ENCODE results near the gene CELF2.

The CELF2 gene

DNA sequence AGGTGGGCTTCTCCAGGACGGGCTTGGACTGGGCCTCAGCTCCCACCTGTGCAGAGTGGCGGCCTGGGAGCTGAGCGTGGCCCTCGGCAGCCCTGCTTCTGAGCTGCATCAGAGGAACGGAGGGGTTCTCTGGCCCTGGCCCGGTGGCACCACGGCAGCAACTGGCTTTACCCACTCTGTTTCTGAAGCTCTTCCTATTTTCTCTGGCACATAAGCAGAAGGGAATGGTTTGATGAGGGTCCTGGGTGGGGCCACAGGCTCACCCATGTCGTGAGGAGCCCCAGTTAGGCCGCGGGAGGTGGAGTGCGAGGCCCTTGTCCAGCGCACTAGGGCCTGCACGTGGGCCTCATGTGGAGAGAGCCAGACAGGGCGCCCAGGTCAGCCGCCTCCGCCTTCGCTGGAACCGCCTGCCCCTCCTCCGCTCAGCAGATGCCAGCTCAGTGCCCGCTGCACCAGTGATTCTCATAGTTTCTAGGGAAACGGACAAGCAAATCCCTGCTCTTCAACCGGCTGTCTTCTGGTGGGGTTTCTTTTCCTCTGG, 284.0 kb downstream of the CELF2 start:
- DNase-seq (ENCODE audit: low read depth) = no peak

DNA sequence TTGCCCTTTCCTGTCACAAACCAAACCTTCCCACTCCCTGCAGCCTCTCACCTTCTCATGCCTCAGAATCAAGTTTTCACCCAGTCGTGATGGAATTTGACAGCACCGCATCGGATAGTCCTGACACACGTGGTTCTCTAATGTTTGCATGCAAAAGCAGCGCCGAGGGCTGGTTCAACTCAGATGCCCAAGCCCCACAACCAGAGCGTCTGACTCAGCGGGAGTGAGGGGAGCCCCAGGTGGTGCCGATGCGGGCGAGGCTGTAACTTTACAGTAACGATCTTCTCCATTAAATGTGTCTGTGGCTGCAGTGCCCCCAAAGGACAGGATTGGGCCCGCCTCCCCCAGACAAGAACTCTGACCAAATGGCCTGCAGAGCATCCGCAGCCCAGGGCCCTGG, 284.5 kb downstream of the CELF2 start:
- no peak for DNase-seq (ENCODE audit: low read depth)

DNA sequence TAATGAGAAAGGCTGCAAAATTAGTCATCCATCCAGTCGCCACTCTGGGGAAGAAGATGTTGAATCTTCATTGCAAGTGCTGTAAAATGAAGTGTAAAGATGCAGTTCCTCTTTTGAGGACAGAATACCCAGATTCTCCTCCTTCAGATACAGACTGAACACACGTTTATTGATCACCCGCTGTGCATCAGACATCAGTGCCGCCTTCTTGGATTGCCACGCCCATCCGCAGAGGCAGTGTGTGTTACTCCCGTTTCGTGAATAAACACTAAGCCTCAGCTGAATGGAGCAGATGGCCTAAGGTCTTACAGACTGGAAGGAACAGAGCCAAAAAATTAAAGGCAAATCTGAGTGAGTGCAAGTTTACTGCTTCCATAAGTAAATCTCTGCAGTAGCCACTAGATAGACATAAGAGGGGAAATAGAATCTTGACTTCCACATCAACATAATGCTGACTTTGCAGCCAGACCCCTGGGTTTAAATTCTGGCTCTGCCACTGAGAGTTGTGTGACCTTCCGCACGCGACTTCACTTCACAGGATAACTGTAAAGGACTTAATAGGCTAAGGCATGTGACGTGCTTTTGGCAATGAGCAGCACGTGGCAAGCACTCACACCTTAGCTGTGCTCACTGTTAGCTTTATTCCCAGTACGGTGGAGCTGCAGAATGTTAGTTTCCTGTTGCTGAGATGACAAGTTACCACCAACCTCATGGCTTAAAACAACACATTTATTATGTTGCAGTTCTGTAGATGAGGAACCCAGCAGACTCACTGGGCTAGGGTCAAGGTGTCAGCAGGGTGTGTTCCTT, 285.9 kb downstream of the CELF2 start:
- DNase-seq (ENCODE audit: low read depth) = no peak

DNA sequence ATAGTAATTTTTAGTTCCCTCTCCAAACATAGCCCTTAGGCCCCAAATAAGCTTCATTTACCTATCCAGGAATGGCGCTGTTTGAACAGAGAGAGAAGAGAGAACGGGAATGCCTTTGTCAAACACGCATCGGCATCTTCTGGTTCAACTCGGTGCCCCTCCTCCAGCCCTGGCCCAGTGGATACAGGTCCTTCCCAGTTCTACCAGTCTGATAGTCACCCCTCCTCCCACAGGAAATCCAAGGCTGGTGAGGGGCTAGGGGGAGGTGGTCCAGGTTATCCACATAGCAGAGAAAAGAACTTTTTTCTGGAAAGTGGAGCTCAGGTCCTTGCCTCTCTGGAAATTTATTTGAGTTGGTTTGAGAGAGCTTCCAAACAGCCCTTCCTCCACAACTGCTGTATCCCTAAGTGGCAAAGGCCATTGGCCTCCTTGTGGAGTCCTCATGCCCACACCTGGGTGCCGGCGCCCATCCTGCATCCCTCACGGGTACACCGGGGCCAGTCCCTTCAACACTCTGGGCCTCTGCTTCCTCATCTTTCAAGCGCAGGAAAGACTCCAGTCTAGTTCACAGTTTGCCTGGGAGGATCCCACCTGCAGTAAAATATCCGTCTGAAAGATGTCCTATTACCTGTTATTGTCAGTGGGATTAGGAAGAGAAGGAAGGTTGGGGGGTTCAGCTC, 287.4 kb downstream of the CELF2 start:
- no peak for DNase-seq (ENCODE audit: low read depth)

DNA sequence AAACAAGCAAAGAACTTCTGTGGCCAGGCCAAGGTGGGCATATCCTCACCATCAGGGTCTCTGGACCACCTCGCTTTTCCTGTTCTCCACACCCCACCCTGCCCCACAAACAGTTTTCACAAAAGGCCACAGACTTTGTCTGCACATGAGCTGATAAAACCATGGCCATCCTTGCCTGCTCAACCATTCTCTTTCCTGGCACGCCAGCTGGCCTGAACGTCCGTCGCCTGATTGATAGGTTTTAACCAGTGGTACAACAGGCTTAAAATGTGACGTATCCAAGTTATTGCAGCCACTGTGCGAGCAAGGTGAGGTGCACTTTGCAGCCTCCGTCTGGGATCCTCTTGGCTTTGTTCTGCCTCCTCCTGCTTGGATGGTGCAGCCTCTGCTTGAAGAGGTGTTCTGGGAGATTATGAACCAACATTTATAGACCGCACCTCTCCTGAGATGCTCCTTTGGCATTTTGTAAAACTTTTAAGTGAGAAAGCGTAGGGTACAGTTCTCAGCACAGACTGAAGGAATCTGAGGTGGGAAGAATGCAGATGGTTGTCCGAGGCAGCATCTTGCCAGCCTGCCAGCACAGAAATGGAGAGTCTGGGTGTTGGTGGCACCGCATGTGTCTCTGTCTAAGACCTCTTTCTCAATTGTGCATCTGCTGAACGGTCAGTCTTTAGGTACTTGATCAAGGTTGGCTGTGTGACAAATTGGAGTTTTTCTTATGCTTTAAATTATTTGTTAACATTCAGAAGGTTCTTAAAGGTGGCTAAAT, 288.3 kb downstream of the CELF2 start:
- DNase-seq (ENCODE audit: low read depth) = no peak

DNA sequence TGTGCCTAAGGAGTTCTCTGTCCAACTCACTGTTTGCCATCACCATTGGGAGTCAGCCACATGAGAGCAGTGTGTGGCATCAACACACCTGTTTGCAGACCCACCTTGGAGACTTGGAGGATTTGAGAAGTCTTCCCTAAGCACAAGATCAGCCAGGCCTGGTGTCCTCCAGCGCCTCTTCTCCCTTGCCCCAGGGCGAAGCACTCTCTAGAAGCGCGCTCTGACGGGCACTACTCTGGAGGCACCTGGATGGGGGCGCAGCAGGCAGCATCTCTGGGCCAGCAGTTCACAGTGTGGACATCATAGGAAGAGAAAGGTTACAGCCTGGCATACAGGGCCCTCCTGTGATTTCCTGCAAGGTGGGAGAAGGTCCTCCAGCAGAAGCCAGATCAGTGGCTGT, 289.3 kb downstream of the CELF2 start:
- no peak for DNase-seq (ENCODE audit: low read depth)

DNA sequence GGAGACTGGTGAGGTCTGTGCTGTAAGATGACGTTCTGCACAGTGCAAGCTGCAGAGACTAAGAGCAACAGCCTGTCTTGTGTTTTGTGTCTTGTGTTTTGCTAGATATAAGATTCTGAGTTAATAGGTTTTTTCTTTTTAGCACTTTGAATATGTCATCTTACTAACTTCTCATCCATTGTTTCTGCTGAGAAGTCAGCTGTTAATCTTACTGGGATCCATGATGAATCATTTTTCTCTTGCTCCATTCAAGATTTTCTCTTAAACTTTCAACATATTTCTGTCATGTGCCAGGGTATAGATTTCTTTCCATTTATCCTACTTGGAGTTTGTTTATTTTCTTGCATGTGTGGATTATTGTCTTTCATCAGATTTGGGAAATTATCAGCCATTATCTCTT, 290.3 kb downstream of the CELF2 start:
- DNase-seq (ENCODE audit: low read depth) = no peak

DNA sequence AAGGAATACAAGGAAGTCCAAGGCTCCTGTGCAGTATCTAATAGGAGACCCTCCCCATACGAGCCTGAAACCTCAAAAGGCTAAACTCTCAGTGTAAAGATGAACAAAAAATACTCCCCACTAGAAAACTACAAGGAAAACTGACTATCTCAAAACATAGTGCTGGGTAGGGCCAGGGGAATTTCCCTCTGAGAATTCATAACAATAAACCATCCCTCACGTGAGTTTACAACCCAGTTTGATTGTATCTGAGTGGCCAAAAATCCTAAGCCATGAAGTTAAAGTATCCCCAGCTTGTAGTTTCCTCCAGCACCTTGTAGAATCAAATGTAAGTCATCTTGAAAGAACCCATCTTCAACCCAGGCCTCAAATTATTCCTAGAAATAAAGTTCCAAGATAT, 293.4 kb downstream of the CELF2 start:
- DNase-seq (ENCODE audit: low read depth) = no peak

DNA sequence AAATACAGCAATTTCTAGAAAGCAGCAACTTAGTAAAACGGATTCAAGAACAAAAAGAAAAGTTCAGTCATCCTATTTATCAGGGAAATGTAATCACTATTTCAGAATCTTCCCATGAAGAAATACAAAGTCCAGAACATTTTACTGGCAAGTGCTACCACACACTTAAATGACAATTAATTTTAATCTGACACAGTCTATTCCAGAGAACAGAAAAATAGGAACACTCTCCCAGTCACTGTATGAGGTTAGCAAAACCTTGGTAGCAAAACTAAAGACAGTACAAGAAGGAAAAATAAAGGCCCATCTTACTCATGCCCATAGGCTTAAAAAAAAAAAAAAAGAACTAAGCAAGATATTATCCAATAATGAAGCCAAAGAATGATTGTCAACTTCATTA, 295.8 kb downstream of the CELF2 start:
- no peak for DNase-seq (ENCODE audit: low read depth)

DNA sequence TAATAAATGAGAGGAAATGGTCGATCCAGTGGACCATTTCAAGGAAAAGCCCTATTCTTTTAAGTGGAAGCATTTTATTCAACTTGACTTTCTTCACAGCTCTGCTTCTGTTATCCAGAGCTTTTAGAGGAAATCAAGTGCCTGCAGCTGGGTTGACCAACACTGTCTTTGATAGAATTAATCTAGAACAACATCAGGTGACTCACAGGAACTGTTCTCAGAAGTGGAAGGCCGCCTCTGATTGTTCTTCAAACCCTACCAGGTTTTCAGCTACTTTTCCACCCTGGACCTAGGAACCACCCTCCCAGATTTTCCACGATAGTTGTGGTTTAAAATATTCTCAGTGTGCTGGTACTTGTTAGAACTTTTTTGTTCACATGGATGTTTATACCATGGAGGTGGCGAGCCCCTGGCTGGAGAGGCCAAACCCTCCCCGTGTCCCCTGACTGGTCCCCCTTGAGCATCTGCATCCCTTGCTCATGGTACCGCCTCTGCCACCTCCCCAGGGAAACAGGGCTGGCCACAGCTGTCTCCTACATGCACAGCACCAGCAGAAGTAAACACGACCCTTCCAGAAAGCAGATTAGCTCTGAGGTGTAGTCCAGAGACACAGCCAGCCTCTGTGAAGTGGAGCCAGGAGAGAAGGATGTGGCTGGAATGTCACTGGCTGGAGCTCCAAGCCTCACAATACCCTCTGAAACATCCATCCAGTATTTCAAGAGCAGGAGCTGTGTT, 300.4 kb downstream of the CELF2 start:
- DNase-seq (ENCODE audit: low read depth) = no peak

DNA sequence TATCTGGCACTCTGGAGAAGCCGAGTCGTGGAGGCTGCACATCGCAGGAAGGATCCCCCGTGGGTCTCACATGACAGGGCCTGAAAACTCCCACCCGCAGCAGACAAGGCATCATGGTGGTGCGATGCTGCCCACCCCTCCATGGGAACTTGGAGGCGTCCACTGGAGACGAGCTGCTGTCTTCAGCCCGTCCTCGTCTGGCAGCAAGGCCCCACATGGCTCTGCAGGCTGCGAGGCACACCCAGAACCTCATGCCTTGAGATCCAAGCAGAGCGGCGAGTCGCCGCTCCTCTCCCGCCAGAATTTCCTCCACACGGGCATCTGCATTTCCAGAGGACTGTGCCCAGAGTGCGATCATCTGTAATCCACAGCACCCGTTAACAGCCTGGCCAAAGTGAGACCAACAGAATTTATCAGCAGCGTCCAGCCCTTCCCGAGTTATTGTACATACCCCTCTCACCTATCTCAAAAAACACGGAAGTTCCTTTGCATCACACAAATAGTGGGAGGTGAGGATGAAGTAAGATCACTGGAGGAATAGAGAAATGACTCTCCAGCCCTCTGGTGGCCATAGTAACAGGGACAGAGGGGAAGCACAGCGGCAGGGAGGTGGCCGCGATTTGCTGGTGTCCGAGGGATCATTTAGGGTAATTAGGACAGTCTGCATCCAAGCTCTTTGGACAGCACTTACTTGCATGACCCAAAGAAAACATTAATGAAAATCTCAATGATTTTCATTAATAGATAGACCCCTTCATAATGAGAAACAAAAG, 301.3 kb downstream of the CELF2 start:
- DNase-seq (ENCODE audit: low read depth) = no peak

DNA sequence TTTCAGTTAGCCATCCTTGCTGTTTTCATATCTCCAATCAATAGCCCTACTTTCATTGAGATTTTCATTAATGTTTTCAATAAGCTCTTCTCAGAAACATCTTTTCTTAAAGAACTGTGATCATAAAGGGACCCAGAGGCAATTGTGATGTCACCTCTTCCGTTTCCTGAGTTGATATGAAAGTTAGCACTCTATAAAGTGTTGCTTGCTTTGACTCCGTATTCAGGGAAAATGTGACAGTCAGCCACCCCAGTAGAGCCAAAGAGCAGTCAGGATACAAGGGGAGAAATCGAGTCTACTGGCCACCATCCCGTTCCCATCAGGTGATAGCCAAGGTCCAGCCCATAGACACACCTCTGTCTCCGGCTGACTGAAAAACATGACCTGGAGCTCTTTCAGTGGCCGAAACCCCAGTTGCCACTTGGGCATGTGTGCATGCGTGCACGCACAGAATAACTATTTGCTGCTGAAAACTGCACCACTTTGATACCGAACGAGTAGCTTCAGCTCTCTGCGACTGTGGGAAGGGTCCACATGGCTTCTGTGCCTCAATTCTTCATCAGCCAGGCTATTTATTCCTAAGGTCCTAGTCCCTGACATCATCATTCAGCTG, 302.4 kb downstream of the CELF2 start:
- DNase-seq (ENCODE audit: low read depth) = no peak

DNA sequence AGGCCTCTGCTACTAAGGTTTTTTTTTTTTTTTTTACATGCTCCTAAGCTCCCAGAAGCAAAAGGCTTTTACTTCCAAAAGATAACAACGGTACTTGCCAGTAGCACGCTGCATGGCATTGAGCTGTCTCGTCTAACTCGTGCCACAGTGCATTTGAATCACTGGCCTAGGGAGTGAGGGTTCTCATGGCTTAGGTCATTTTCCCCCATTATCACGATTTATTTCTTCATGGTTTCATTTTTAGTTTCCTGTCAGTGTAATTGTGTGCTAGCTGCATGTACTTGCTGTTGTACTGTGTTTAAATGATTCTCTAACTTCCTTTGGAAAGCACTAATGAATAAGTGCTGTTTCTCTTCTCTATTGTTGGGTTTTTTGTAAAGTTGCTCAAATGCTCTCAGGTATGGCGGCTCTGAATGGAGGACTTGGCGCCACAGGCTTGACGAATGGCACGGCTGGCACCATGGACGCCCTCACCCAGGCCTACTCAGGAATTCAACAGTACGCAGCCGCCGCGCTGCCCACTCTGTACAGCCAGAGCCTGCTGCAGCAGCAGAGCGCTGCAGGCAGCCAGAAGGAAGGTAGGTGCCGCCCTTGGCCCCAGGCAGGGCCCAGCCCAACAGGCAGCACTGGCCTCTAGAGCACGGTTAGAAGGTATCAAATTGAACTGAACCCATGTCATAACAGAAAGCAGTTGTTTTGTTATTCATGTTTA, 303.3 kb downstream of the CELF2 start:
- no peak for DNase-seq (ENCODE audit: low read depth)

DNA sequence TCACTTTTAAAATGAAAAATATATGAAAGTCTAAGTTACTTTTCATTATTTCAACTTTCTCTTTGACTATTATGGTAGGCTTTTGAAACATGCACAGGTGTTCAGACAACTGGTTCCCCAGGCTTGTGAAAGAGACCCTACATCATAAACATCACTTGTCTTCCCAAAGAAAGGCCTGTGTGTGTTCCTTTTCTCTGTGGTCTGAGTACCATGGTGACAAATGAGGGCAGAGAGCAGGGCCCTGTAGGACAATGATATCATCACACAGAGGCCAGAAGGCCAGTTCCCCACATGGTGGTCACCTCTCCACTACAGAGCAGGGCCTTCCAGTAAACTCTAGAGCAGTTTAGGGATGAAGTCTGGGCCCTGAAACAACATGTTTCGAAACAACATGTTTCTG, 305.0 kb downstream of the CELF2 start:
- no peak for DNase-seq (ENCODE audit: low read depth)

DNA sequence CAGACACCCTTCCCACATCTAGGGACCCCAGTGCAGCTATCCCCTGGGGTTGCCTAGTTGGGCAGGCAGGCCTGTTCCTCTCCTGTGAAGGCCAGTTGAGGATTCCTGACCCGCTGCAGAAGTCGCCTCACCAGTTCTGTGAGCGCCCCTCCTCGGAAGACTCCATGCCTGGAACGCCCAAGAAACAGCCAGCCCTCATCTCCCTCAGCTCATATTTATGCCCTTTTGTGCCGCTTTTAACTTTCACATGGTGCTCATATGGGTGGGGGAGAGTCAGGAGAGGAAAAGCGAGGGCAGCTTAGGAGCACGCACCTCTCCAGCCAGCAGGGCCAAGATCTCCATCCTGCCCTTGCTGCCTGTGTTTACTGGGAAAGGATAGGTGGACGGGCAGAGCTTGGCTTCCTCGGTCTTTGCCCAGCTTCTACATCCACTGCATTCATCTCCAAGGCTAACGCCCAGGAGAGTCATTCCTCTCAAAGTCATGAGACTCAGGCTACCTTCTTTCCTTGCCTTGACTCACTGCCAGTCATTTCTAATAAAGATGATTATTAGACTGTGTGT, 307.2 kb downstream of the CELF2 start:
- no peak for DNase-seq (ENCODE audit: low read depth)

DNA sequence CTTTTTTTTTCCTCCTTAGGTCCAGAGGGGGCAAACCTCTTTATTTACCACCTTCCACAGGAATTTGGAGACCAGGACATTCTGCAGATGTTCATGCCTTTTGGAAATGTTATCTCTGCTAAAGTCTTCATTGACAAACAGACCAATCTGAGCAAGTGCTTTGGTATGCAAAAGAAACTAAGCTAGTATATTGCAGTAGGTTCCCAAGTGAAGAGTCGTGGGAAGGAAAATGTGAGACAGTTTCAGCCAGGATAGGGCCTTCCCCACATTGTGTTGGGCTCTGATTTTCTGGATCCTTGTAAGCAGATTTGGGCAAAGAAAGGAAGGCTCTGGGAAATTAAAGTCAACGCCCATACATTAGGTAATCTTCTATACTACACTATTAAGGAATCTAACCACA, 308.1 kb downstream of the CELF2 start:
- DNase-seq (ENCODE audit: low read depth) = no peak

DNA sequence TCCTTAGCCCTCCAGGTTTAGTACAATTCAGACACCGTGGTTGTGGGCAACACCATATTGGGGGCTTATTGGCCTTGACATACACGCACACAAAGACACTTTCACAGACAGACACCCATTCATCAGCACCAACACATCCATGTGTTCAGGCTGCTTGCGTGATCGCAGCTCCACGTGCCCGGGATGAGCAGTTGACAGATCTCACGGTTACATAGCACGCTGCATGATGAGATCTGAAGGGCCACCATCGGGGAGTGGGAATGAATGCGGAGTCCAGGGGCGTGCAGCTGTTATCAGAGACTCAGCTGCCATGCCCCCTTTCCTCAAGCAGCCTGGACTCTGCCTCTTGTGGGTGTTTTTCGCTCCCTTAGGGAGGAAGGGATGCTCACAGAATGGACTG, 308.6 kb downstream of the CELF2 start:
- no peak for DNase-seq (ENCODE audit: low read depth)

DNA sequence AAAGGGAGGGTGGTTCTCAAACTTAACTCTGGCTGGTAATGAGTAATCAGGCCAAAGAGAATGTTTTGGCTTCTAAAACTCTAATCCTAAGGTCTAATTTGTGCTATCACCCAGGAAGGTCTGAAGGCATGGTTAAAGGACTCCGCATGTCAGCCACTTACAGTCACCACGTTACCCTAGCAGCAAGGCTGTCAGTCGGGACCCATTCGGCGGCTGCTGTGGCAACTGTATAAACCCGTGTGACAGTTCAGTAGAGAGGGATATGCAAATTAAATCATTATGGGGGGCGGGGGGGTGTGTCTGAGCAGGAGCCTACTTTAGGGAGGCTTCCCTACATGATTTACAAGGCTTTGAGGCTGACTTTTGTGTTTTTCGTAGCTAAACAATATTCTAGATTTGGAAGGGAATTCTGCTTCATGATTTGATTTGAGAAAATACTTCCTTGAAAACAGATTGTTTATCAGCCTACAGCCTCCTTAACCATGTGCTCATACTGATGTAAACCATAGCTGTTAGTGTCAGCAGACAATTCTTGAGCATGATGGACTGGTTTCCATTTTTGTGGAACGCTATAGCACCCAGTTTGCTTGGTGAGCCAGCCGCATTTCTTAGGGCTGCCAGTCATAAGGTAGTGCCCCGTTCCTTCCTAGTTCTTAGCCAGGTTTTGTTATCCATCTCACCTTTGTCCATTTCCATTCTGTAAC, 309.4 kb downstream of the CELF2 start:
- DNase-seq (ENCODE audit: low read depth) = no peak
